HepG2 (cell line): Measurements from ENCODE around the gene DNAJC7. TPM values are rescaled to one million over a fixed set of nuclear protein-coding genes. Genes with fewer than 3 reads are reported as not detected.

ENCODE experiments used
- DBP ChIP-seq: sonication (generic); formaldehyde crosslinking; IDR thresholded peaks from 2 replicates; pipeline ENCODE4 v1.4.0; 2020; ENCODE audit warnings: missing genetic modification reagents; ENCODE audit errors: not compliant biosample characterization
- E2F2 ChIP-seq: sonication (generic); formaldehyde crosslinking; IDR thresholded peaks from 2 replicates; pipeline ENCODE4 v1.4.0; 2020; ENCODE audit warnings: missing genetic modification reagents, borderline replicate concordance
- HNRNPL ChIP-seq: fragments of 200-400 bp; formaldehyde crosslinking; IDR thresholded peaks from 2 replicates; pipeline ENCODE4 v1.6.1; 2017; ENCODE audit warnings: mild to moderate bottlenecking, low read depth, low read length
- HOXA9 ChIP-seq: sonication (generic); formaldehyde crosslinking; IDR thresholded peaks from 2 replicates; pipeline ENCODE4 v1.8.1; 2022; ENCODE audit warnings: missing genetic modification reagents, mild to moderate bottlenecking, moderate library complexity, borderline replicate concordance
- KLF6 ChIP-seq: IDR thresholded peaks from 2 replicates; pipeline ENCODE4 v1.8.0; 2016; ENCODE audit warnings: missing biosample characterization, missing genetic modification reagents
- MAFK ChIP-seq, 2 experiments: IDR thresholded peaks in 1 of 2; conservative IDR thresholded peaks in 1 of 2; 2 replicates each; pipeline ENCODE4 v1.6.1; 2011; ENCODE audit warnings: improper control_type of control experiment in 2 of 2, low read length in 2 of 2
- MAZ ChIP-seq, 2 experiments: sonication (generic) in 1 of 2; formaldehyde crosslinking in 1 of 2; IDR thresholded peaks; 2 replicates each; pipeline versions ENCODE4 v1.5.0 to v1.6.1; 2012 to 2020; ENCODE audit warnings: low read depth in 2 of 2, mild to moderate bottlenecking in 2 of 2, borderline replicate concordance in 1 of 2, improper control_type of control experiment in 1 of 2, low read length in 1 of 2, missing genetic modification reagents in 1 of 2, moderate library complexity in 1 of 2
- NR1H2 ChIP-seq: sonication (generic); formaldehyde crosslinking; IDR thresholded peaks from 2 replicates; pipeline ENCODE4 v1.8.1; 2022; ENCODE audit warnings: low read depth, missing genetic modification reagents, borderline replicate concordance
- RBFOX2 ChIP-seq: fragments of 200-400 bp; formaldehyde crosslinking; IDR thresholded peaks from 2 replicates; pipeline ENCODE4 v1.6.1; 2017; ENCODE audit warnings: low read depth, mild to moderate bottlenecking, low read length
- SALL2 ChIP-seq: sonication (generic); formaldehyde crosslinking; IDR thresholded peaks from 2 replicates; pipeline ENCODE4 v1.8.1; 2023; ENCODE audit warnings: mild to moderate bottlenecking, missing genetic modification reagents, inconsistent platforms
- SCMH1 ChIP-seq: sonication (generic); formaldehyde crosslinking; IDR thresholded peaks from 2 replicates; pipeline ENCODE4 v1.9.0; 2021; ENCODE audit warnings: missing genetic modification reagents, mild to moderate bottlenecking, borderline replicate concordance
- TCF7L2 ChIP-seq: IDR thresholded peaks from 2 replicates; pipeline ENCODE4 v1.6.1; 2011; ENCODE audit warnings: mild to moderate bottlenecking, low read depth, low read length, moderate library complexity
- UBTF ChIP-seq: sonication (generic); formaldehyde crosslinking; IDR thresholded peaks from 2 replicates; pipeline ENCODE4 v1.4.0; 2020; ENCODE audit warnings: mild to moderate bottlenecking, missing genetic modification reagents
- ZNF180 ChIP-seq: sonication (generic); formaldehyde crosslinking; IDR thresholded peaks from 2 replicates; pipeline ENCODE4 v1.4.0; 2020; ENCODE audit warnings: low read depth, missing genetic modification reagents, borderline replicate concordance
- ZNF253 ChIP-seq: sonication (generic); formaldehyde crosslinking; IDR thresholded peaks from 2 replicates; pipeline ENCODE4 v1.8.0; 2022; ENCODE audit warnings: mild to moderate bottlenecking, missing genetic modification reagents, borderline replicate concordance
- ZNF674 ChIP-seq: sonication (generic); formaldehyde crosslinking; IDR thresholded peaks from 2 replicates; pipeline ENCODE4 v1.5.0; 2020; ENCODE audit warnings: low read depth, mild to moderate bottlenecking, missing genetic modification reagents
- ZNF777 ChIP-seq: sonication (generic); formaldehyde crosslinking; IDR thresholded peaks from 2 replicates; pipeline ENCODE4 v1.4.0; 2020; ENCODE audit warnings: missing genetic modification reagents
- ZNF790 ChIP-seq: sonication (generic); formaldehyde crosslinking; IDR thresholded peaks from 2 replicates; pipeline ENCODE4 v1.8.0; 2022; ENCODE audit warnings: missing genetic modification reagents, mild to moderate bottlenecking, borderline replicate concordance
- ZNF83 ChIP-seq: sonication (generic); formaldehyde crosslinking; IDR thresholded peaks from 2 replicates; pipeline ENCODE4 v1.4.0; 2020; ENCODE audit warnings: missing genetic modification reagents, mild to moderate bottlenecking, borderline replicate concordance
- polyA plus RNA-seq, 8 experiments: library from polyadenylated mRNA; depleted of rRNA in 3 of 8; stranded (reverse) in 7 of 8; unstranded in 1 of 8; fragments of >200 nt; fragmentation: Illumina TruSeq in 4 of 8; extraction: Trizol in 4 of 8; gene quantifications; 2 replicates each; pipeline versions ENCODE4 v1.2.1 to v1.2.3, GENCODE V29; 2011 to 2016; ENCODE audit warnings: low read depth in 4 of 8, missing spikeins in 1 of 8, mixed read lengths in 1 of 8; ENCODE audit not compliant: insufficient read depth in 1 of 8
- total RNA-seq, 5 experiments: library from RNA; depleted of rRNA; stranded (reverse); fragments of >200 nt; fragmentation: Illumina TruSeq; extraction: Trizol; gene quantifications; 2 replicates each; pipeline ENCODE4 v1.2.3, GENCODE V29; 2016; ENCODE audit warnings: low read depth in 1 of 5
- TF ChIP-seq, protein P1 (sequence below): sonication (generic); formaldehyde crosslinking; IDR thresholded peaks from 2 replicates; pipeline ENCODE4 v1.5.1; 2020; ENCODE audit warnings: missing genetic modification reagents, mild to moderate bottlenecking, borderline replicate concordance

The DNAJC7 gene
- total and polyA plus RNA-seq, 2 of the 13 experiments (the other 11 are each of a cell fraction or from before 2014, with no cell fraction given): 47.7 to 132 TPM

DNA sequence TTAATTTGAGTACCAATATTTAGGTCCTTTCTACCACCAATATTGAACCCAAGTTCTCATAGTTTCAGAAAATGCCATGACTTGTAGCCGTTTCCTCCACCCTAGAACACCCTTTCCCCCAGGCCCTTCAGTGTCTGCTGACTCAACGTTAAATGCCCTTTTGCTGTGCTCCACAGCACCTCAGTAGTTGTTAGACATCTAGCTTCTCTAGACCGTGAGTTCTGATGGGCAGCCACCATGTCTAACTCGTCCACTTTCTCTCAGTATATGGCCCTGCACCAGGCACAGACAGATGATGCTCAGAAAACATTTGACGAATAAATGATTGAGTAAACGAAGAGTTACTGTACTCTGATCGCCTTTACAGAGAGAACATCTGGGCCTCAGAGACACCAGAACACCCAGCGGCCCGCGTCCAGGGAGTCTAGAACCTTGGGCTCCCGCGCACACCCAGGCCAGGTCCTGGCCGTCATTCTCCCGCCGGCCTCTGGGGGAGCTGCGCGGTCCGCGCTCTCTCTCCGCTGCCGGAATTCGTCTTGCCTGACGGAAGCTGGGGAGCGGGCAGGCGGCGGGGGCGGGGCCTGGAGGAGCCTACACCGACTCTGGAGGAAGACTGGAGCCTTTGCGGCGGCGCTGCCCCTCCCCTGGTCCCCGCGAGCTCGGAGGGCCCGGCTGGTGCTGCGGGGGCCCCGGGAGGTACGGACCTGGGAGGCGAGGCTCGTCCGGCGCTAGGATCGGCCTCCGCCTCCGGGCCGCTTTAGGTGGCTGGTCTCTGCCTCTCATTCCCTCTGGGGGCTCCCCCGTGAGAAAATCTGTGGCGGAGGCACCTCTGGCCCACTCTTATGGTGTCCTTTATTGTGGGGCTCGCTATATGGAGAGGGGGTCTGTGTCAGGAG is 2.5 kb upstream of the DNAJC7 start, which contains the start of gene NKIRAS2 (continued):
- TF ChIP-seq UBTF (peak; percentile 86), MAFK (conservative IDR thresholded peaks at IDR 0.05 in 1 of 2, IDR thresholded peaks at IDR 0.05 in 1 of 2; ENCODE audit: low read length in 2 of 2) (peak; percentile 63 to 67; a peak in 3 of 4 replicates), RBFOX2 (peak; percentile 97), SCMH1 (CRISPR knock-in tag) (no peak), ZNF180 (CRISPR knock-in tag) (no peak), ZNF790 (CRISPR knock-in tag) (no peak; the same call in 1 of the 2 replicates), ZNF253 (no peak; the same call in 1 of the 2 replicates), KLF6 (no peak), MAZ (IDR thresholded peaks at IDR 0.05; ENCODE audit: borderline replicate concordance, low read depth, low read length) (peak; percentile 91), MAZ (CRISPR knock-in tag; IDR thresholded peaks at IDR 0.05; ENCODE audit: low read depth) (peak; percentile 99), DBP (CRISPR knock-in tag) (no peak), HNRNPL (no peak), ZNF777 (CRISPR knock-in tag) (no peak), E2F2 (peak; percentile 80; the same call in 1 of the 2 replicates), HOXA9 (CRISPR knock-in tag) (peak; percentile 18; the same call in 1 of the 2 replicates), TCF7L2 (no peak), SALL2 (CRISPR knock-in tag) (0 out of 2 replicates have a peak, but pooled peaks have one; percentile 58), ZNF83 (peak; percentile 81; the same call in 1 of the 2 replicates), ZNF674 (peak; percentile 69; the same call in 1 of the 2 replicates), NR1H2 (CRISPR knock-in tag) (no peak)
- TF ChIP-seq, protein P1, sequence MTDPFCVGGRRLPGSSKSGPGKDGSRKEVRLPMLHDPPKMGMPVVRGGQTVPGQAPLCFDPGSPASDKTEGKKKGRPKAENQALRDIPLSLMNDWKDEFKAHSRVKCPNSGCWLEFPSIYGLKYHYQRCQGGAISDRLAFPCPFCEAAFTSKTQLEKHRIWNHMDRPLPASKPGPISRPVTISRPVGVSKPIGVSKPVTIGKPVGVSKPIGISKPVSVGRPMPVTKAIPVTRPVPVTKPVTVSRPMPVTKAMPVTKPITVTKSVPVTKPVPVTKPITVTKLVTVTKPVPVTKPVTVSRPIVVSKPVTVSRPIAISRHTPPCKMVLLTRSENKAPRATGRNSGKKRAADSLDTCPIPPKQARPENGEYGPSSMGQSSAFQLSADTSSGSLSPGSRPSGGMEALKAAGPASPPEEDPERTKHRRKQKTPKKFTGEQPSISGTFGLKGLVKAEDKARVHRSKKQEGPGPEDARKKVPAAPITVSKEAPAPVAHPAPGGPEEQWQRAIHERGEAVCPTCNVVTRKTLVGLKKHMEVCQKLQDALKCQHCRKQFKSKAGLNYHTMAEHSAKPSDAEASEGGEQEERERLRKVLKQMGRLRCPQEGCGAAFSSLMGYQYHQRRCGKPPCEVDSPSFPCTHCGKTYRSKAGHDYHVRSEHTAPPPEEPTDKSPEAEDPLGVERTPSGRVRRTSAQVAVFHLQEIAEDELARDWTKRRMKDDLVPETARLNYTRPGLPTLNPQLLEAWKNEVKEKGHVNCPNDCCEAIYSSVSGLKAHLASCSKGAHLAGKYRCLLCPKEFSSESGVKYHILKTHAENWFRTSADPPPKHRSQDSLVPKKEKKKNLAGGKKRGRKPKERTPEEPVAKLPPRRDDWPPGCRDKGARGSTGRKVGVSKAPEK: 0 out of 2 replicates have a peak, but pooled peaks have one; percentile 54
